ENCODE data around the gene DNAJC24. TPM values are rescaled to one million over a fixed set of nuclear protein-coding genes. Genes with fewer than 3 reads are reported as not detected.
"Not testable (repeated sequence)": the region's sequence is repeated elsewhere in the genome, so short reads cannot be mapped to it uniquely, and the experiment has no call there.

Gene DNAJC24, protein sequence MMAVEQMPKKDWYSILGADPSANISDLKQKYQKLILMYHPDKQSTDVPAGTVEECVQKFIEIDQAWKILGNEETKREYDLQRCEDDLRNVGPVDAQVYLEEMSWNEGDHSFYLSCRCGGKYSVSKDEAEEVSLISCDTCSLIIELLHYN
- total RNA-seq (2012; rRNA removed), result 14.9 and 16.2 TPM in 2 replicates

DNA sequence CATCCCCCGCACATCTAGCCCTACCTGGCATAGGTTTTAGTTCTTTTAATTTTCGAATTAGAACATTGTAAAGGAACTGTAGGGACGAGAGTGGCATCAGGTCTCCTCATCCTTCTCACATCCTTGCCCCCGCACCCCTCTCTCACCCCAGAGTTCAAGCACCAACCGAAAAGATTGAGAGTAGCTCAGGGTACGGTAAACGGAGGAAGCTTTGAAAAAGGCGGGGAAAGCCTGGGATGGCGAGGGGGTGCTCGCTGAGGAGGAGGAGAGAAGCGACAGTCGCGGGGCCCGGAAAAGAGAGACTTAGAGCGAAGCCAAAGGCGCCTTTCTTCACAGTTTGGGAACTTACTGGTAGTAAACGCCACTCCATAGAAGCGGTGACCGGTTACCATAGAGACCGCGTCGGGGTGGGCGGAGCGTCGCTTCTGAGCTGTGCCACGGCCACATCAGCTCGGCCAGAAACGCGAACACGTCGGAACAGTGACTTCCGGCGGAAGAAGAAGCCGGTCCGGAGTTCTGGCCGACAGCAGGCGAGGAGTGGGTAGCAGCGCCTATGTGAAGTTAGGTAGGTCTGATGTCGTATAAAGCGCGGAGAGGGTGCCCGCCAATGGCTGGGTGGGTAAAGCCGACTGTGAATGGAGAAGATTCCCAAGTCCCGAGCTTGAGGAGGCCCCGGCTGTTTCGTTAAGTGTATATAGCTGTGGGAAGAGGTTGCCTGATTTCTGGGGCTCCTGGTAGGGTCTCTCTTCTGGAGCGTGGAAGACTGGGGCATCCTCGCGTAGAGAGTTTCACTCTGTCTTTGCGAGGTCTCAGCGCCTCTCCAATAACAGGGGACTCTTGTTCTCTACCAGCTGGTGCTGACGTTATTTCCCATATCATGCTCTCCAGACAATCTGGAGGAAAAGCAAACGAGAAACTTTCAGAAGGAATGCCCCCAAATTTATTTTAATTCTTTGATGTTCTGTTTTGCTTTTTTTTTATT, at the start of gene DNAJC24, which contains the start of gene DCDC1:
DNAJC24 (plus strand) TSS at position 513 of the 982 bp plus-strand sequence. CDS start 889 bp downstream, outside the sequence.
DCDC1 (minus strand) TSS at position 392 of the 982 bp plus-strand sequence. CDS start 41,459 bp downstream, outside the sequence.
- H3K4me3 ChIP-seq (ENCODE audit: low read length), result peak within 1 kb of the TSS; percentile 94
- H3K36me3 ChIP-seq (ENCODE audit: insufficient read depth, low read length), result no peaks in the 10 kb centered on the region
- no peaks in the 10 kb centered on the region for H3K9me3 ChIP-seq (replicated peaks; ENCODE audit: low read length)
- peak within 1 kb of the TSS; percentile 86 for H3K4me2 ChIP-seq (ENCODE audit: low read length)
- peaks cover 9% of the 10 kb centered on the region for H3K27me3 ChIP-seq (ENCODE audit: control insufficient read depth, insufficient read depth, low read length)
- peaks cover 11% of the 10 kb centered on the region for H3K4me1 ChIP-seq (ENCODE audit: control insufficient read depth, insufficient read depth, low read length)
- H3K9ac ChIP-seq (ENCODE audit: low read depth, low read length), result peak within 1 kb of the TSS; percentile 96

DNA sequence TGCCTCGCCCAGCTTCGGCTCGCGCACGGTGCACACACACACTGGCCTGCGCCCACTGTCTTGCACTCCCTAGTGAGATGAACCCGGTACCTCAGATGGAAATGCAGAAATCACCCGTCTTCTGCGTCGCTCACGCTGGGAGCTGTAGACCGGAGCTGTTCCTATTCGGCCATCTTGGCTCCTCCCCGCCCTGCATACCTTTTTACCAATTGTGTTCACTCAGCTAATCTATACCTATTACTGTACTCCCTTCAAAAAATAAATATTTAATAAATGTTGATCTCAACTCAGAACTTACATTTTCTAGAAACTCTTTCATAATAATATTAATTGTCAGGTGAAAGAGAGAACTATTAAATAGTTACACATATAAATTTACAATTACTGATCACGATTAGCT, 48.2 kb upstream of the DNAJC24 start:
- H3K4me1 ChIP-seq (ENCODE audit: control insufficient read depth, insufficient read depth, low read length); H3K9me3 ChIP-seq (replicated peaks; ENCODE audit: low read length); H3K4me3 ChIP-seq (ENCODE audit: low read length); H3K36me3 ChIP-seq (ENCODE audit: insufficient read depth, low read length); H3K27me3 ChIP-seq (ENCODE audit: control insufficient read depth, insufficient read depth, low read length); H3K4me2 ChIP-seq (ENCODE audit: low read length); H3K9ac ChIP-seq (ENCODE audit: low read depth, low read length): not testable (repeated sequence)

GRCh38 chr11:31323145-31323544, 46.5 kb upstream of the DNAJC24 start:
- H3K36me3 ChIP-seq (ENCODE audit: insufficient read depth, low read length), result no peaks in the 10 kb centered on the region
- H3K4me1 ChIP-seq (ENCODE audit: control insufficient read depth, insufficient read depth, low read length), result no peaks in the 10 kb centered on the region
- no peak overlapping the region for H3K4me2 ChIP-seq (ENCODE audit: low read length)
- no peak overlapping the region for H3K4me3 ChIP-seq (ENCODE audit: low read length)
- no peaks in the 10 kb centered on the region for H3K9me3 ChIP-seq (replicated peaks; ENCODE audit: low read length)
- H3K27me3 ChIP-seq (ENCODE audit: control insufficient read depth, insufficient read depth, low read length), result no peaks in the 10 kb centered on the region
- H3K9ac ChIP-seq (ENCODE audit: low read depth, low read length), result no peak overlapping the region

GRCh38 chr11:31325160-31325559, 44.5 kb upstream of the DNAJC24 start:
- H3K9ac ChIP-seq (ENCODE audit: low read depth, low read length), result no peak overlapping the region
- H3K4me3 ChIP-seq (ENCODE audit: low read length), result no peak overlapping the region
- H3K4me2 ChIP-seq (ENCODE audit: low read length), result no peak overlapping the region
- H3K4me1 ChIP-seq (ENCODE audit: control insufficient read depth, insufficient read depth, low read length), result no peaks in the 10 kb centered on the region
- H3K27me3 ChIP-seq (ENCODE audit: control insufficient read depth, insufficient read depth, low read length), result no peaks in the 10 kb centered on the region
- H3K36me3 ChIP-seq (ENCODE audit: insufficient read depth, low read length), result no peaks in the 10 kb centered on the region
- no peaks in the 10 kb centered on the region for H3K9me3 ChIP-seq (replicated peaks; ENCODE audit: low read length)

- no peaks in the 10 kb centered on the region for H3K9me3 ChIP-seq (replicated peaks; ENCODE audit: low read length)
- H3K9ac ChIP-seq (ENCODE audit: low read depth, low read length), result no peak overlapping the region
- H3K4me1 ChIP-seq (ENCODE audit: control insufficient read depth, insufficient read depth, low read length), result no peaks in the 10 kb centered on the region
- H3K4me3 ChIP-seq (ENCODE audit: low read length), result no peak overlapping the region
- H3K27me3 ChIP-seq (ENCODE audit: control insufficient read depth, insufficient read depth, low read length), result no peaks in the 10 kb centered on the region
- no peaks in the 10 kb centered on the region for H3K36me3 ChIP-seq (ENCODE audit: insufficient read depth, low read length)
- H3K4me2 ChIP-seq (ENCODE audit: low read length), result no peak overlapping the region
Measured at GRCh38 chr11:31326470-31327148, 43.1 kb upstream of the DNAJC24 start.

- H3K9ac ChIP-seq (ENCODE audit: low read depth, low read length), result no peak overlapping the region
- no peaks in the 10 kb centered on the region for H3K27me3 ChIP-seq (ENCODE audit: control insufficient read depth, insufficient read depth, low read length)
- no peaks in the 10 kb centered on the region for H3K36me3 ChIP-seq (ENCODE audit: insufficient read depth, low read length)
- H3K4me1 ChIP-seq (ENCODE audit: control insufficient read depth, insufficient read depth, low read length), result no peaks in the 10 kb centered on the region
- H3K4me3 ChIP-seq (ENCODE audit: low read length), result no peak overlapping the region
- no peaks in the 10 kb centered on the region for H3K9me3 ChIP-seq (replicated peaks; ENCODE audit: low read length)
- H3K4me2 ChIP-seq (ENCODE audit: low read length), result no peak overlapping the region
Measured at GRCh38 chr11:31327417-31327816, 42.2 kb upstream of the DNAJC24 start.

- Histone ChIP-seq H3K4me3 (ENCODE audit: low read length) (no peak overlapping the region), H3K4me1 (ENCODE audit: control insufficient read depth, insufficient read depth, low read length) (no peaks in the 10 kb centered on the region), H3K27me3 (ENCODE audit: control insufficient read depth, insufficient read depth, low read length) (no peaks in the 10 kb centered on the region), H3K4me2 (ENCODE audit: low read length) (no peak overlapping the region), H3K36me3 (ENCODE audit: insufficient read depth, low read length) (no peaks in the 10 kb centered on the region), H3K9me3 (replicated peaks; ENCODE audit: low read length) (no peaks in the 10 kb centered on the region), H3K9ac (ENCODE audit: low read depth, low read length) (no peak overlapping the region)
Measured at GRCh38 chr11:31328697-31329096, 41.0 kb upstream of the DNAJC24 start.

GRCh38 chr11:31337806-31338205, 31.9 kb upstream of the DNAJC24 start:
- Histone ChIP-seq H3K27me3 (ENCODE audit: control insufficient read depth, insufficient read depth, low read length) (no peaks in the 10 kb centered on the region), H3K4me2 (ENCODE audit: low read length) (no peak overlapping the region), H3K36me3 (ENCODE audit: insufficient read depth, low read length) (no peaks in the 10 kb centered on the region), H3K4me1 (ENCODE audit: control insufficient read depth, insufficient read depth, low read length) (no peaks in the 10 kb centered on the region), H3K9ac (ENCODE audit: low read depth, low read length) (no peak overlapping the region), H3K4me3 (ENCODE audit: low read length) (no peak overlapping the region), H3K9me3 (replicated peaks; ENCODE audit: low read length) (no peaks in the 10 kb centered on the region)

- H3K36me3 ChIP-seq (ENCODE audit: insufficient read depth, low read length), result no peaks in the 10 kb centered on the region
- no peaks in the 10 kb centered on the region for H3K9me3 ChIP-seq (replicated peaks; ENCODE audit: low read length)
- no peak overlapping the region for H3K4me2 ChIP-seq (ENCODE audit: low read length)
- H3K27me3 ChIP-seq (ENCODE audit: control insufficient read depth, insufficient read depth, low read length), result peaks cover 4% of the 10 kb centered on the region
- H3K4me3 ChIP-seq (ENCODE audit: low read length), result no peak overlapping the region
- no peak overlapping the region for H3K9ac ChIP-seq (ENCODE audit: low read depth, low read length)
- no peaks in the 10 kb centered on the region for H3K4me1 ChIP-seq (ENCODE audit: control insufficient read depth, insufficient read depth, low read length)
Measured at GRCh38 chr11:31340903-31341572, 28.6 kb upstream of the DNAJC24 start.

DNA sequence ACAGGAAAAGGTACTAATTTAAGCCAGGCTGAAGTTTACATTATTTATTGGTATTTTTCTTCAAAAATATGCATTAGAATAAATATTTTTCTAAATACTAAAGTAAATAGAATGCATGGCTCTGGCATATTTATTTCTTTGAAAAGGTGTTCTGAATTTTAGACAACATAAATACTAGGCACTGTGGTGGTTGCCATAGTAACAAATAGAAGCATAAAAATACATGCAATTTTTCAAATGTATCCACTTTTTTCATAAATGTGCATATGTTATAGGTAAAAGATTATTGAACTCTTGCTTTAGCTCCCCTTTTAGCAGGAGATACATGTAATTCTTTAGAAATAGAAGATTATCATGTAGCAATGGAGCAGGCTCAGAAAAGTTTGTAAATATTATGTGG, 18.5 kb upstream of the DNAJC24 start:
- Histone ChIP-seq H3K4me2 (ENCODE audit: low read length) (no peak overlapping the region), H3K27me3 (ENCODE audit: control insufficient read depth, insufficient read depth, low read length) (peaks cover 29% of the 10 kb centered on the region), H3K9ac (ENCODE audit: low read depth, low read length) (no peak overlapping the region), H3K4me3 (ENCODE audit: low read length) (no peak overlapping the region), H3K9me3 (replicated peaks; ENCODE audit: low read length) (no peaks in the 10 kb centered on the region), H3K36me3 (ENCODE audit: insufficient read depth, low read length) (no peaks in the 10 kb centered on the region), H3K4me1 (ENCODE audit: control insufficient read depth, insufficient read depth, low read length) (no peaks in the 10 kb centered on the region)

DNA sequence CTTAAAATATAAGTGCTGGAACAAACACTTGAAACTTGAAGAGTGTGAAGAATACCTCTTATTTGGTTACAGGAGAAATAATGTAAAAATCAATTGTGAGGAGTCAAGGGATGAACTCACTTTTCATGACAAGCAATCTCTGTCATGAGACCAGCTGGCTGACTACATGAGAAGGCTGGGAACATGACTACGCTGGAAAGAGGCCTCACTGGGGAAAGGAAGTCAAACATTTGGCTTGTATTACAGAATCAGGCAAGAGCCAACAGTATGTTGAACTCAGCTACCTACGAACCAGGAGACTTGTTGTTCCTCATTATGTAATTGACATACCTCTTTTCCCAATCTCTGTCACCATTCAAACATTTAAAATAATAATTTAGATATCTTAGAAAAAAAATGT, 14.5 kb upstream of the DNAJC24 start:
- H3K4me2 ChIP-seq (ENCODE audit: low read length), result no peak overlapping the region

More for the DNA sequence above, 14.5 kb upstream of the DNAJC24 start:
- Histone ChIP-seq H3K36me3 (ENCODE audit: insufficient read depth, low read length) (no peaks in the 10 kb centered on the region), H3K4me1 (ENCODE audit: control insufficient read depth, insufficient read depth, low read length) (no peaks in the 10 kb centered on the region), H3K9me3 (replicated peaks; ENCODE audit: low read length) (no peaks in the 10 kb centered on the region), H3K9ac (ENCODE audit: low read depth, low read length) (no peak overlapping the region), H3K27me3 (ENCODE audit: control insufficient read depth, insufficient read depth, low read length) (peaks cover 20% of the 10 kb centered on the region), H3K4me3 (ENCODE audit: low read length) (no peak overlapping the region)

All from skeletal muscle satellite cell (primary cell).